Caco-2 (cell line): ENCODE results near the gene RAD54L. TPM values are rescaled to one million over a fixed set of nuclear protein-coding genes. Genes with fewer than 3 reads are reported as not detected.

Experiments
- BruUV-seq: library from RNA; stranded (reverse); fragments of 400-500 nt; replicated peaks from 2 replicates; lab custom pipeline; 2021; lab: Mats Ljungman, UMichigan
- CTCF ChIA-PET: fragments of 300-600 bp; sonication (Branson Sonifier 250); formaldehyde crosslinking; loops from one replicate; lab custom pipeline; 2022; ENCODE audit warnings: antibody characterized with exemption; lab: Charles Lee
- POLR2A ChIA-PET: fragments of 300-600 bp; sonication (Branson Sonifier 250); formaldehyde crosslinking; loops from one replicate; lab custom pipeline; 2022; ENCODE audit warnings: antibody characterized with exemption; lab: Charles Lee
- DNase-seq, 2 experiments: peaks; one replicate each; pipeline versions ENCODE4 v3.0.0 to v3.0.0-alpha.2; 2020 to 2022
- H3K27me3 ChIP-seq: replicated peaks from 2 replicates; pipeline ENCODE4 v1.6.0; 2011; ENCODE audit warnings: low read length; ENCODE audit not compliant: control insufficient read depth, insufficient read depth
- H3K36me3 ChIP-seq: 2 replicates; pipeline ENCODE4 v1.5.1; 2011; ENCODE audit warnings: low read length; ENCODE audit not compliant: control insufficient read depth, insufficient read depth
- H3K4me1 ChIP-seq: fragments of 250-450 bp; sonication (Bioruptor Pico); 2 replicates; pipeline ENCODE4 v1.5.1; 2020; ENCODE audit warnings: mild to moderate bottlenecking
- H3K4me3 ChIP-seq: 2 replicates; pipeline ENCODE4 v1.5.1; 2011; ENCODE audit warnings: low read depth, mild to moderate bottlenecking, control low read depth, low read length
- H3K9me3 ChIP-seq: fragments of 250-450 bp; sonication (Bioruptor Pico); 2 replicates; pipeline ENCODE4 v1.5.1; 2020; ENCODE audit warnings: mild to moderate bottlenecking, moderate library complexity
- H3K27ac Mint-ChIP-seq: one replicate; pipeline ENCODE4 v1.8.0; 2022; ENCODE audit warnings: mixed read lengths; ENCODE audit not compliant: unreplicated experiment
- H3K27me3 Mint-ChIP-seq: one replicate; pipeline ENCODE4 v1.8.0; 2022; ENCODE audit warnings: mixed read lengths; ENCODE audit not compliant: insufficient read depth, unreplicated experiment
- H3K36me3 Mint-ChIP-seq: one replicate; pipeline ENCODE4 v1.8.0; 2022; ENCODE audit warnings: mild to moderate bottlenecking, mixed read lengths; ENCODE audit not compliant: insufficient read depth, unreplicated experiment
- H3K4me1 Mint-ChIP-seq: one replicate; pipeline ENCODE4 v1.8.0; 2022; ENCODE audit warnings: low read depth, mixed read lengths; ENCODE audit not compliant: unreplicated experiment
- H3K4me3 Mint-ChIP-seq: one replicate; pipeline ENCODE4 v1.8.0; 2022; ENCODE audit warnings: mild to moderate bottlenecking, moderate library complexity, mixed read lengths; ENCODE audit not compliant: unreplicated experiment
- H3K9me3 Mint-ChIP-seq: one replicate; pipeline ENCODE4 v1.8.0; 2022; ENCODE audit warnings: mixed read lengths; ENCODE audit not compliant: unreplicated experiment
- intact Hi-C: fragments of 100-400 bp; cut with micrococcal nuclease; formaldehyde crosslinking; loops from one replicate; pipeline ENCODE4 v1.10.0; 2022; ENCODE audit not compliant: unreplicated experiment
- total RNA-seq: library from RNA; stranded (reverse); gene quantifications from 2 replicates; pipeline ENCODE4 v1.2.3, GENCODE V29; 2022
- TF ChIP-seq, protein P1 (sequence below), 2 experiments: fragments of 200-600 bp in 1 of 2; IDR thresholded peaks; 1 replicate in 1 of 2; 2 replicates in 1 of 2; pipeline versions ENCODE4 v1.5.1 to v1.8.0; 2011 to 2022; ENCODE audit warnings: antibody characterized with exemption in 1 of 2, control low read depth in 1 of 2, inconsistent platforms in 1 of 2, low read depth in 1 of 2, low read length in 1 of 2, mild to moderate bottlenecking in 1 of 2, moderate library complexity in 1 of 2; ENCODE audit not compliant: insufficient read depth in 1 of 2, severe bottlenecking in 1 of 2, unreplicated experiment in 1 of 2

The RAD54L gene
- total RNA-seq, 1 experiment from 2014 or later = 29.1 TPM

DNA sequence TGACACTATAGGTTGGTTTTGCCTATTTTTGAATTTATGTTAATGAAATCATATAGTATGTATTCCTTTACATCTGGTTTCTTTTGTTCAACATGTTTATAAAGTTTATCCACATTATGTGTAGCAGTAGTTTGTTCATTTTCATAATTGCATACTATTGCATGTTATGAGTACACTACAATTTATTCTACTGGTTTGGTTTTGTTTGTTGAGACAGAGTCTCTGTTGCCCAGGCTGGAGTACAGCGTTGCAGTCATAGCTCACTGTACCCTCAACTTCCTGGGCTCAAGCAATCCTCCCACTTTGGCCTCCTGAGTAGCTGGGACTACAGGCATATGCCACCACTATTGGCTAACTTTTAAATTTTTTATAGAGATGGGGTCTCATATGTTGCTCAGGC, 21.0 kb downstream of the RAD54L start:
- intact Hi-C loops = no loop called here
- Mint-ChIP-seq H3K27ac (no peak overlapping the region), H3K4me1 (no peaks in the 10 kb centered on the region), H3K9me3 (no peaks in the 10 kb centered on the region), H3K36me3 (peaks cover 65% of the 10 kb centered on the region), H3K4me3 (no peak overlapping the region), H3K27me3 (no peaks in the 10 kb centered on the region)
- BruUV-seq = no TSS peak
- ChIA-PET POLR2A (no interaction called here), CTCF (no interaction called here)
- H3K9me3 ChIP-seq = no peaks in the 10 kb centered on the region
- H3K36me3 ChIP-seq = 0 out of 2 replicates have a peak, but pooled peaks cover 1% of the 10 kb centered on the region
- no peak for DNase-seq
- no peaks in the 10 kb centered on the region for H3K4me1 ChIP-seq
- no peak overlapping the region for H3K4me3 ChIP-seq
- no peaks in the 10 kb centered on the region for H3K27me3 ChIP-seq
- TF ChIP-seq, protein P1, sequence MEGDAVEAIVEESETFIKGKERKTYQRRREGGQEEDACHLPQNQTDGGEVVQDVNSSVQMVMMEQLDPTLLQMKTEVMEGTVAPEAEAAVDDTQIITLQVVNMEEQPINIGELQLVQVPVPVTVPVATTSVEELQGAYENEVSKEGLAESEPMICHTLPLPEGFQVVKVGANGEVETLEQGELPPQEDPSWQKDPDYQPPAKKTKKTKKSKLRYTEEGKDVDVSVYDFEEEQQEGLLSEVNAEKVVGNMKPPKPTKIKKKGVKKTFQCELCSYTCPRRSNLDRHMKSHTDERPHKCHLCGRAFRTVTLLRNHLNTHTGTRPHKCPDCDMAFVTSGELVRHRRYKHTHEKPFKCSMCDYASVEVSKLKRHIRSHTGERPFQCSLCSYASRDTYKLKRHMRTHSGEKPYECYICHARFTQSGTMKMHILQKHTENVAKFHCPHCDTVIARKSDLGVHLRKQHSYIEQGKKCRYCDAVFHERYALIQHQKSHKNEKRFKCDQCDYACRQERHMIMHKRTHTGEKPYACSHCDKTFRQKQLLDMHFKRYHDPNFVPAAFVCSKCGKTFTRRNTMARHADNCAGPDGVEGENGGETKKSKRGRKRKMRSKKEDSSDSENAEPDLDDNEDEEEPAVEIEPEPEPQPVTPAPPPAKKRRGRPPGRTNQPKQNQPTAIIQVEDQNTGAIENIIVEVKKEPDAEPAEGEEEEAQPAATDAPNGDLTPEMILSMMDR (IDR thresholded peaks at IDR 0.05; ENCODE audit: insufficient read depth in 1 of 2, low read depth in 1 of 2, low read length in 1 of 2, severe bottlenecking in 1 of 2, unreplicated experiment in 1 of 2) = no peak

DNA sequence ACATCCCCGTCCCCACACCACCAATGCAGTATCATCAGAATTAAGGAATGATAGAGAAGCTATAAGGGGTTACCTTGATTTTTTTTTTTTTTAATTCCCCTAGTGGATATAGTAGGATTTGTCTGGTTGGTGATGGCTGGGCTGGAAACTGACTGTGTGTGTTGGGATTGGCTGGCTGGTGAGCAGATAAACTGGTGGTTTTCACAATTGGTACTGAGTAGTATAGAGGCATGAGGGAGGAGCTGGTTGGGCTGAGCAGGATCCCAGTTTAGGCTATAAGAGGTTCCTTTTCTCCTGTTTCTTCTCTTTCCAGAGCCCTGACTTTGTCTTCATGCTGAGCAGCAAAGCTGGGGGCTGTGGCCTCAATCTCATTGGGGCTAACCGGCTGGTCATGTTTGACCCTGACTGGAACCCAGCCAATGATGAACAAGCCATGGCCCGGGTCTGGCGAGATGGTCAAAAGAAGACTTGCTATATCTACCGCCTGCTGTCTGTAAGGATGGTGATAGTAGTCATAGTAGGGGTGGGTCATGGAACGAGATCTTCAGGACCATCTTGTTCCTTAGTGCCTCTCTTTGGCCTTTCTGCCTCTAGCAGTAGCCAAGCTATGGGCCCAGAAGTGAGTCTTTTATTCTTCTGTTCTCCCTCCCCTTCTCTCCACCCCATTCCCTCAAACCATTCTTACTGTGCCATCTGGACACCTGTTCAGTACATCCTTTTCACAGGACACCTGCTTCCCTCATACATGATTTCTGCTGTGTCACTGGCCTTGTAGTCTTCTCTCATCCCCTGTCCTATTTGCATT, 26.9 kb downstream of the RAD54L start:
- H3K4me3 Mint-ChIP-seq = no peak overlapping the region
- H3K9me3 Mint-ChIP-seq = no peaks in the 10 kb centered on the region
- H3K4me1 Mint-ChIP-seq = no peaks in the 10 kb centered on the region
- no peaks in the 10 kb centered on the region for H3K27me3 ChIP-seq
- TF ChIP-seq, protein P1 (IDR thresholded peaks at IDR 0.05; ENCODE audit: insufficient read depth in 1 of 2, low read depth in 1 of 2, low read length in 1 of 2, severe bottlenecking in 1 of 2, unreplicated experiment in 1 of 2) = no peak
- ChIA-PET POLR2A (no interaction called here), CTCF (no interaction called here)
- no peak overlapping the region for H3K27ac Mint-ChIP-seq
- 0 out of 2 replicates have a peak, but pooled peaks cover 1% of the 10 kb centered on the region for H3K36me3 ChIP-seq
- DNase-seq = no peak
- BruUV-seq = no TSS peak
- peaks cover 82% of the 10 kb centered on the region for H3K36me3 Mint-ChIP-seq
- H3K27me3 Mint-ChIP-seq = no peaks in the 10 kb centered on the region
- no peak overlapping the region for H3K4me3 ChIP-seq
- H3K4me1 ChIP-seq = no peaks in the 10 kb centered on the region
- no peaks in the 10 kb centered on the region for H3K9me3 ChIP-seq
- intact Hi-C loops = no loop called here

DNA sequence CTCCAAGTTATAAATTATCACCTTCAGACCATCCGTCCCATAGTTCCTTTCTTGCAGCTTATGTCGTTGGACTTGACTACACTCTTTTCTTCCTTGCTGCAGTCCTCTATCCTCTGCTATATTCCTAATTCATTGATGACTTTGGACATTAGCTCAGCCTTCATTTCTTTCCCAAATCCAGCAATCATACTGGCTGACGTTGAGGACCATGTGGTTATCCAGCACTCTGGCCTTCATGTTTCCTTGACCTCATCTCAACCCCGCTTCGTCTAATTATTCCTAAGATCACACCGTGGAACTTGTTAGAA, 27.4 kb downstream of the RAD54L start:
- no TSS peak for BruUV-seq
- H3K4me1 Mint-ChIP-seq = no peaks in the 10 kb centered on the region
- TF ChIP-seq, protein P1 (IDR thresholded peaks at IDR 0.05; ENCODE audit: insufficient read depth in 1 of 2, low read depth in 1 of 2, low read length in 1 of 2, severe bottlenecking in 1 of 2, unreplicated experiment in 1 of 2) = no peak
- 0 out of 2 replicates have a peak, but pooled peaks cover 1% of the 10 kb centered on the region for H3K36me3 ChIP-seq
- intact Hi-C loops = no loop called here
- H3K27me3 ChIP-seq = no peaks in the 10 kb centered on the region
- DNase-seq = no peak
- H3K9me3 Mint-ChIP-seq = no peaks in the 10 kb centered on the region
- no peaks in the 10 kb centered on the region for H3K9me3 ChIP-seq
- no peaks in the 10 kb centered on the region for H3K4me1 ChIP-seq
- no peaks in the 10 kb centered on the region for H3K27me3 Mint-ChIP-seq
- ChIA-PET POLR2A (interaction anchor here (0.7 kb wide), 1 partner anchor 8 kb away, joined by 6 read pairs; no protein-coding TSS in a partner anchor), CTCF (no interaction called here)
- peaks cover 85% of the 10 kb centered on the region for H3K36me3 Mint-ChIP-seq
- no peak overlapping the region for H3K27ac Mint-ChIP-seq
- H3K4me3 ChIP-seq = no peak overlapping the region
- H3K4me3 Mint-ChIP-seq = no peak overlapping the region
